Cardiac fibroblast (primary cell): ENCODE data around the gene GNG3.

Experiments
- DNase-seq, 2 donors: peaks; one replicate each; pipeline versions ENCODE4 v3.0.0 to v3.0.0-alpha.2; 2010; ENCODE audit warnings: low read depth in 2 of 2
- H3K4me3 ChIP-seq, 2 donors: replicated peaks in 1 of 2; 1 replicate in 1 of 2; 2 replicates in 1 of 2; pipeline ENCODE4 v1.5.1; 2011; ENCODE audit warnings: low read depth in 2 of 2, low read length in 2 of 2, mild to moderate bottlenecking in 2 of 2, moderate library complexity in 1 of 2
- TF ChIP-seq, protein P1 (sequence below): IDR thresholded peaks from one replicate; pipeline ENCODE4 v1.5.1; 2011; ENCODE audit warnings: low read depth, mild to moderate bottlenecking, low read length, inconsistent platforms

GNG3 gene

DNA sequence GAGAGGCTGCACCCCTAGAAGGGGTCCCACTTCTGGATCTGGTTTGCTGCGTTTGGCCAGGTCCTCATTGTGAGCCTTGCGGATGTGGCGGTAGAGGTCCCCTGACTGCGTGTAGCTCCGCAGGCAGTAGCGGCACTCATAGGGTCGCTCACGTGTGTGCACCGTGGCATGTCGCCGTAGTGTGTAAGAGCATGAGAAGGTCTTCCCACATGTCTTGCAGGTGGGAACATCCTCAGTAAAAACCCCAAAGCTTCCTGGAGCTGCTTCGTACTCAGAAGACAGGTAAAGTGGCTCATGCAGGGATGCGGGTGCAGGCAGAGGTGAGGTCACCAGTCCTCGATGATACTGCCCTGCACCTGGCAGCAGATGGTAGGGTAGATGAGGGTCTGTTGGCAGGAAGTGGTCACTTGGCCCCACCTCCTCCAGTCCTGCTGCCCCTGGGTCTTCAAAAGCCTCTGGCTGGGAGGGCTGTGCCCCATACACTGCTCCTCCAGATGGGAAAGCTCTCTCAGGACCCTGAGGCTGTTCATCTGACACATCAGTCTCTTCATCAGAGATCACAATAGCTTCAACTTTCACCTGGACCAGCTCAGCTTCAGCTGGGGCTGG lies 44.8 kb downstream of the GNG3 start:
- H3K4me3 ChIP-seq, result no peak overlapping the region
- no peak for DNase-seq
- TF ChIP-seq, protein P1, sequence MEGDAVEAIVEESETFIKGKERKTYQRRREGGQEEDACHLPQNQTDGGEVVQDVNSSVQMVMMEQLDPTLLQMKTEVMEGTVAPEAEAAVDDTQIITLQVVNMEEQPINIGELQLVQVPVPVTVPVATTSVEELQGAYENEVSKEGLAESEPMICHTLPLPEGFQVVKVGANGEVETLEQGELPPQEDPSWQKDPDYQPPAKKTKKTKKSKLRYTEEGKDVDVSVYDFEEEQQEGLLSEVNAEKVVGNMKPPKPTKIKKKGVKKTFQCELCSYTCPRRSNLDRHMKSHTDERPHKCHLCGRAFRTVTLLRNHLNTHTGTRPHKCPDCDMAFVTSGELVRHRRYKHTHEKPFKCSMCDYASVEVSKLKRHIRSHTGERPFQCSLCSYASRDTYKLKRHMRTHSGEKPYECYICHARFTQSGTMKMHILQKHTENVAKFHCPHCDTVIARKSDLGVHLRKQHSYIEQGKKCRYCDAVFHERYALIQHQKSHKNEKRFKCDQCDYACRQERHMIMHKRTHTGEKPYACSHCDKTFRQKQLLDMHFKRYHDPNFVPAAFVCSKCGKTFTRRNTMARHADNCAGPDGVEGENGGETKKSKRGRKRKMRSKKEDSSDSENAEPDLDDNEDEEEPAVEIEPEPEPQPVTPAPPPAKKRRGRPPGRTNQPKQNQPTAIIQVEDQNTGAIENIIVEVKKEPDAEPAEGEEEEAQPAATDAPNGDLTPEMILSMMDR, result no peak

DNA sequence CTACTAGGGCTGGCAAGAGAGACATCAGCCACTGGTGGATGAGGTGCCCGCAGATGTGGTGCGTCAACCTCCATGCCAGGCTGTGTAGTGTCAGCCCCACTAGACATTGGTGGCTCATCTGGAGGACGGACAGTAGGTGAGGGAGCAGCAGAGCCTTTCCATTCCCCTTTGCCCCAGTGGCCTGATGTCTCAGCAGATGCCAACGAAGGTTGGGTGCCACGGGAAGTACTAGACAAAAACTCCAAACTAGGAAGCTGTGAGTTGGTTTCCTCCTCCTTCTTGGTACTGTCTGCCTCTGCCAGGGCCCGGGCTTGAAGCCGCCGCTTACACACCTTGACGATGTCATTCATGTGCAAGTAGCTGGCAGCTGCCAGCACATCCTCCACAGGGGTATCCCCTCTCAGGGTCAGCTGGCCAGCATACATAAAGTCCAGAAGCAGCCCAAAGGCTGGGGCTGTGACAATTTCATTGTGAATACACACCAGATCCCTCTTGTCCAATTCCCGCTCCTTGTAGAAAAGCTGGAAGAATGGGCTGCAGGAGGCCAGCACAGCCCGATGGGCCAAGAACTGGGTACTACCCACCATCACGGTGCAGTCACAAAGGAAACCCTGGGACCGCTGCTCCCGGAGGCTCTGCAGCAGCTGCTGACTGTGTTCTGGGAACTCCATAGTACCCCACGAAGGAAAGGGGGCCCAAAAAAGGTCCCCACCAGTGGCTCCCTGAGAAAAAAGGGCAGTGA lies 45.7 kb downstream of the GNG3 start:
- TF ChIP-seq, protein P1, result no peak
- H3K4me3 ChIP-seq, result peak overlapping the region; percentile 72 to 75
- DNase-seq, result no peak

DNA sequence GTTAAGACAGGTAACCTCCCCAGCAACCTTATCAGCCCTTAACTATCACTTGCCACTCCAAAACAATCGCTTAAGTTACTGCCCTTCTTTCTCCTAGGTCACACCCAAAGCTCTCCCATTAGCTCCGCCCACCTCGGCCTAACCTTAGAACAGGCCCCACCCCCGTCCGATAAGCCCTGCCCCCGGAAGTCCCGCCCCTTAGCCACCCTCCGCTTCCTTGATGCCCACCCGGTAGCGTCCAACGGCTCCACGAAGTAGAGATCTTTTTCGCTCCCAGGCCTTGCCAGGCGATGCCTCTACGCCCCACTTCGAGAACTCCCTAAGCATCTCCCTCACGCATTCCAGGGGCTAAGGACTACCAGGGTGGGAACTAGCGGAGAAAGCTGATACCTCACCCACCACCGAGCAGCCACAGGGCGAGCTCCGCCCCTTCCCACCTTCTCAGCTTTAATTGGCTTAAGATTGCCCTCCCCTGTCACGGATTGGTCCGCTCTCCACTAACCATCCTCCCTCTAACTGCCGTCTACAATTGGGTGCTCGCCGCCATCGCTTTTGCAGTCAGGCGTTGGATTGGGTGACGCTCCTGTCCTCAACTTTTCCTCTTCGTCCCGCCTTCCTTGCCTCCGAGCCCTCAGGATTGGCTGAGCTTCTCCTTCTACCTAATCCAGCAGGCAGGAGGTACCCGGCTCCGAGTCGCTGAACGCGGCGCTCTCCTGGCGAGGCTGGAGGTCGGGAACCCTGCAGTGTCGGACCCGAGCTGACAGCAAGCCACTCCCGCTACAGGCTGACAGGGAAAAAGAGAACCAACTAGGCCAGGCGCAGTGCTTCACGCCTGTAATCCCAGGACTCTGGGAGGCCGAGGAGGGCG lies 46.5 kb downstream of the GNG3 start, which contains the start of gene ZBTB3:
Gene ZBTB3 (minus strand): TSS at position 425 of the 868 bp plus-strand sequence. CDS start 496 bp downstream, outside the sequence.
- peak; percentile 99 to 100 for DNase-seq
- H3K4me3 ChIP-seq, result peak within 1 kb of the TSS; percentile 72 to 75
- TF ChIP-seq, protein P1, result no peak

DNA sequence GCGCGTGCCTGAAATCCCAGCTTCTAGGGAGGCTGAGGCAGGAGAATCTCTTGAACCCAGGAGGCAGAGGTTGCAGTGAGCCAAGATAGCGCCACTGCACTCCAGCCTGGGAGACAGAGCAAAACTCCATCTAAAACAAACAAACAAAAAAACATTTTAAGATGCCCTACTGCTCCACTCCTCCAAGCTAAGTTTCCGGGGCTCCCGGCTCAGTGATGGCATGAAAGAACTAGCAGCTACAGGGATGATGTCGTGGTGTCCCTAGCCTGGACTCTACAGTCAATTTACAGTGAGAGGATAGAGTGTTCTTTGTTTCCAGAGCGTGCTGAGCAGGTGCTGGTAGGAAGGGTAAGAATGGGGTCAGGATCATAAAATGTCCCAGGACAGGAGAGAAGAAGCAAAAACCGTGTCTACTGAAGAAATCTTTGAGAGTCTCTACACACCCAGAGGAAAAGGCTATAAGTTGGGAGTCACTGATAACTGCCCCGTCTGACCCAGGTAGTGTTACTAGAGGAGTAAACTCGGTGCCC lies 47.7 kb downstream of the GNG3 start:
- no peak for DNase-seq

DNA sequence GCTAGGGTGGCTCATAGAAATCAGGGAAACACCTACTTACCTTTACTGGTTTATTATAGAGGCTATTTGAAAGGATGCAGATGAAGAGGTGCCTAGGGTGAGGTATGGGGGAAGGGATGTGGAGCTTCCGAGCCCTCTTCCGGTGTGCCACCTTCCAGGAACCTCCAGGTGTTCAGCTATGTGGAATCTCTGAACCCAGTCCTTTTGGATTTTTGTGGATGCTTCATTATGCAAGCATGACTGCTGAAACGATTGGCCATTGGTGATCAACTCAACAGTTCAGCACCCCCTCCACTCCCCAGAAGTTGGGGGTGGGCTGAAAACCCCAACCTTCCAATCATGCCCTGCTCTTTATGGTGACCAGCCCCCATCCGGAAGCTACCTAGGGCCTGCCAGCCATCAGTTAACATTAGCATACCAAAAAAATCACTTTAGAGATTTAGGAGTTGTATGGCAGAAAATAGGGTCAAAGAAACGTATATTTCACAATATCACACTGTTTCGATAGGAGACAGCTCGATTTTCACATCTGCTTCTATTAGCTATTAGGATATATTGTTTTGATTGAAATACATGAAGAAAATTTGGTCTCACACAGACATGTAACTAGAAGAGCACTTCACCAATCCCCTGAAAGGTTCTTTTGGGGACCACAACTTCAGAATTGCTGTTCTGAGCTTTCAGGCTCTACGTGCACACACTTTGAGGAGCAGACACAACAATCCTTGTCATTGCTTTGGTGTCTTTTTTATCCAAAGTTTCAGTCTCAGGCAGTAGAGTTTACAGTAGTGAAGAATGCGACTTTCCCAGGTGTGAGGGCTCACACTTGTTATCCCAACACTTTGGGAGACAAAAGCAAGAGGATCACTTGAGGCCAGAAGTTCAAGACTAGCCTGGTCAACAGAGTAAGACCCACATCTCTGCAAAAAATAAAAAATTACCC lies 50.6 kb downstream of the GNG3 start:
- TF ChIP-seq, protein P1, result no peak
- DNase-seq, result no peak
- no peak overlapping the region for H3K4me3 ChIP-seq

More for the DNA sequence above, 47.7 kb downstream of the GNG3 start:
- TF ChIP-seq, protein P1, result no peak
- H3K4me3 ChIP-seq, result no peak overlapping the region
